GM18861 (cell line): ENCODE results near the gene MRPL10.
A peak's percentile ranks its signal among the peaks of the same experiment; 100 is the strongest.

Source experiments
- ATAC-seq: cut with Tn5 transposase; IDR thresholded peaks from one replicate; pipeline ENCODE4 v1.9.1; 2021; ENCODE audit not compliant: unreplicated experiment

The MRPL10 gene

GRCh38 chr17:47831003-47831933 lies at the start of gene MRPL10, which contains the start of gene LRRC46:
MRPL10 (minus strand) TSS chr17:47831541; CDS start chr17:47831511, 30 bp downstream.
LRRC46 (plus strand) TSS chr17:47831670; CDS start chr17:47831990, 320 bp downstream.
- peak; percentile 63 for ATAC-seq

- no peak for ATAC-seq
Measured at GRCh38 chr17:47879776-47880454, 48.6 kb upstream of the MRPL10 start.

GRCh38 chr17:47879028-47879585 lies 47.8 kb upstream of the MRPL10 start:
- no peak for ATAC-seq

- no peak for ATAC-seq
Measured at GRCh38 chr17:47878203-47879027, 47.1 kb upstream of the MRPL10 start.

GRCh38 chr17:47877368-47878034 lies 46.2 kb upstream of the MRPL10 start:
- ATAC-seq, result no peak

GRCh38 chr17:47875011-47875985 lies 44.0 kb upstream of the MRPL10 start:
- no peak for ATAC-seq

GRCh38 chr17:47873200-47874090 lies 42.1 kb upstream of the MRPL10 start:
- ATAC-seq, result no peak

GRCh38 chr17:47872651-47873161 lies 41.4 kb upstream of the MRPL10 start:
- no peak for ATAC-seq

GRCh38 chr17:47872019-47872650 lies 40.8 kb upstream of the MRPL10 start:
- no peak for ATAC-seq

GRCh38 chr17:47871048-47871447 lies 39.7 kb upstream of the MRPL10 start:
- ATAC-seq, result no peak

- no peak for ATAC-seq
Measured at GRCh38 chr17:47870056-47870455, 38.7 kb upstream of the MRPL10 start.

- ATAC-seq, result no peak
Measured at GRCh38 chr17:47869114-47869513, 37.8 kb upstream of the MRPL10 start.

- no peak for ATAC-seq
Measured at GRCh38 chr17:47867813-47868533, 36.6 kb upstream of the MRPL10 start.

GRCh38 chr17:47866941-47867340 lies 35.6 kb upstream of the MRPL10 start:
- no peak for ATAC-seq

GRCh38 chr17:47864791-47865216 lies 33.5 kb upstream of the MRPL10 start:
- no peak for ATAC-seq

- ATAC-seq, result no peak
Measured at GRCh38 chr17:47862621-47863440, 31.5 kb upstream of the MRPL10 start.
